GM19240 (cell line): ENCODE measurements around the gene GRM1.
"Not testable (repeated sequence)": the region's sequence is repeated elsewhere in the genome, so short reads cannot be mapped to it uniquely, and the experiment has no call there.

Experiments
- DNase-seq: peaks from one replicate; pipeline ENCODE4 v3.0.0; 2011; ENCODE audit warnings: low spot score; ENCODE audit not compliant: insufficient read length

Gene GRM1

DNA sequence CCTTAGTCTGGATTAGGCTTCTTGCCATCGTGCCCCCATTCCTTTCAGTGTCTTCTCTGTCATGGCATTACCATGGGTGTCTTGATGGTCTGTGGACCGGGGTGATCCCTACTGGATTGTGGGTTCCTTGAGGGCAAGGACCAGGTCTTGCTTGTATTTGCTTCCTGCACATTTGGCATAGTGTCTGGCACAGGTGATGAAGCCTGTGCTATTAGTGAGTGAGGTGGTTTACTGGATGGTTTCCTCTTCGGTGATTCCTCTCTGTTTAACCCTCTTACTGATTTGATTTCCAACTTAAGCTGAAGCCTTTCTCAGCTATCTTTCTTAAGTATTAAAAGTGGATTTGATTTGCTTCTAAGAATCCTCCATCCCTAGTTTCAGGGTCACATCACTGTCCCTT lies 162.3 kb downstream of the GRM1 start:
- no peak for DNase-seq

DNA sequence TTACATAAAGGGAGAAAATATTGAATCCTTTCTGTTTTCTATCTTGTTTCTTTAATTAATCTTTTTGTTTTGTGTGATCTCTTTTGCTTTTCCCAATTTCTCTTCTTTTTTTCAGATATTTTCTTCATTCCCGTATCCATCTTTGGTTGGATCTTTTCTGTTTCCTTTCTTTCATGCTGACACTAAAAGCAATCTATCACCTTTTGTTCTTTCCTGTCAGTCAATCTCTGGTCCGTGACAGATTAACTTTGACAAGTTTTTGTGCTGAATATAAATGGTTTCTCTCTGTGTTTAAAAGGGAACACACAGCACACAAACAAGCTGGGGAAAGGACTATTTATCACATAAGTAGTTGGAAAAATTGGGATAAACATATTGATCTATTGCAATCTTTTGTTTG lies 162.8 kb downstream of the GRM1 start:
- no peak for DNase-seq

DNA sequence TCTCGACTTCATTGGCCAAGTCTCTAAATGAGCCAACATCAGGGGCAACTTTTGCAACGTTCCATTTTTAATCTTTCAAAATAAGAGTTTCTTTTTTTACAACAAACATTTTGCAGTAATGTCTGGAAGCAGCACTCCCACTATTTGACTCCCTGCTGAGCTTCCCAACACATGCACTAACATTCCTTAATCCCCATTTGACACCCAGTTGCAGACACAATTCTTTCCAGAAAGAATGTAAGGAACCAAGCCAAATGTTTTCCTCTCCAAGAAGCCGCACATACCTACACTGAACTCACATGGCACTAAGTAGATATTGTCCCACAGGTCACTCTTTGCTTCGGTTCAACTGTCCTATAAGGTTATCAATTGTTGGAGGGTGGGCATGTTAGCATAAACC lies 165.6 kb downstream of the GRM1 start:
- no peak for DNase-seq

DNA sequence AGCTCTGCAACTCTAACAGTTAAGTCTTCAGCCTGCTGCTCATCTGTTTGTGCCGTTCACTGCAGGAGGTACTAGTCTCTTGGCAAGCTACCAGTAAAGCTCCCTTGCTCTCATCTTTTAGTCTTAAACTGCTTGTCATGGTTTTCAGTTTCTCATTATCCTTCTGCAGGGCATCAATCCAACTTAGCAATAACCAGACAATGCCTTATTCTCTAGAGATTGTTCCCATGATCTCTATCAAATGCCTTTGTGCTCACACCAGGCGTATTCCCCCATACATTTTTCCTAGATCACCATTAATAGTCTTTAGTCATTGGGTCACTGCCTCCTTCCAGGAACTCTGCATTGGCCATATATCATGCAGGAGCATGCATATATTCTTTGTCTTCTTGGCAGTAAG lies 171.3 kb downstream of the GRM1 start:
- no peak for DNase-seq

DNA sequence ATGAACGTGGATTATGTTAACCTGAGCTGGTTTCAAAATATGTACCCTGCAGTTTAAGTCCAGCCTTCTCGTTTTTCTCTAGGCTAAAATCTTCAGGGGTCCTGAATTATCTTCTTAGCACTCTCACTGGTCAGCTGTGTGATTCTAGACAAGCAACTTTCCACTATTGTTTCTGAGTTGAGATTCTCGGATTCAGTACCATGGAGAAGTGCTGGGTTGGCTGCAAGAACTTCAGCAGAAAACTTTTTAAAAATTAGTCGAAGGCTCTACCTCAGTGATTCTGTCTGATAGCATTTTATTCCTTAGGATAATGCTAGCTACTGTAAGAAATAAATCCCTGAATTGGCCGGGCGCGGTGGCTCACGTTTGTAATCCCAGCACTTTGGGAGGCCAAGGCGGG lies 173.7 kb downstream of the GRM1 start:
- DNase-seq = no peak

DNA sequence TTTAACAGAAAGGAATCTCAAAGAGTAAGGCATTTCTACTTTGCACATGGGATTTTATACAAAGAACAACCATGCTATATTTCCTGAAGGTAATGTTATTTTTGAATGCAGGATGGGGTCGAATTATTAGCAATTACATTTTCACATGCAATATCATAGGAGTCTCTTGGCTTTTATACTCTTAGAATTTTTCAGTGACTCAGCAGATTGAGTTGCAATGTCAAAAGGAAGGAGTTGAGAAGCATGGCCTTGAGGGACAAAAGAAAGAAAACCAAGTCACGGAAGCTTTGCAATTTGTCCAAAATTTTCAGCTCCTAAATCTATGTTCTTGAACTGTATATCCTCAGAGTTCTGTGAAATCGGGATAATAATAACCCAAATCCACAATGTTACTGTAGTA lies 181.1 kb downstream of the GRM1 start:
- no peak for DNase-seq

DNA sequence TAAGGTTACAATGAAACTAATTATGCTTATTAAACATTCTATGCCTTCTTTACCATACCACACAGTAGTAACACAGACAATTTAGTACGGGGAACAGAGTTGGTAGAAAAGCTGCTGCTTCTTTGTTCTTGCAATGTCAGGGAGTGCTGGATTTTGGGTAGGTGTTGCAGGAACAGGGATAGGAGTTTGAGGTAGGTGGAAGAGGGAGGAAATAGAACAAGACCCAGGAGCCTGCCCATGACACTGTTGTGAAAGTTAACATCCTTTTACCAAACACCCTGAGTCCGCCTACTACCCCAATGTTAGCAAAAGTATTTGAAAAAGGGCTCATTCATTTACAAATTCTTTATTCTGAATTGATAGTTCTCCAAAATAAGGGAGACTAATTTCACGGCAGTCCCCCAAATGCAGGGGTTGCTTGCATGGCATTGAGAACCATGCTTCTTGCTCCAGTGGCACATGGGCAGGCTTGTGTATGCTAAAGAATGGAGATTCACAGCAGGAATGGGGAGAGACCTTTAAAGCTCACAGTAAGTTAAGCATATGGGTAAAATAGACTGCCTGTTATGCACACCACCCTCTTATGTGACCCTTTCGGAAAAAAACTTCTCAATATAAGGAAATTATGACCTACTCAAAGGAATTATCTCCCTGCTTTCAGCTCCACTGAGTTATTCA lies 181.7 kb downstream of the GRM1 start:
- DNase-seq = no peak

DNA sequence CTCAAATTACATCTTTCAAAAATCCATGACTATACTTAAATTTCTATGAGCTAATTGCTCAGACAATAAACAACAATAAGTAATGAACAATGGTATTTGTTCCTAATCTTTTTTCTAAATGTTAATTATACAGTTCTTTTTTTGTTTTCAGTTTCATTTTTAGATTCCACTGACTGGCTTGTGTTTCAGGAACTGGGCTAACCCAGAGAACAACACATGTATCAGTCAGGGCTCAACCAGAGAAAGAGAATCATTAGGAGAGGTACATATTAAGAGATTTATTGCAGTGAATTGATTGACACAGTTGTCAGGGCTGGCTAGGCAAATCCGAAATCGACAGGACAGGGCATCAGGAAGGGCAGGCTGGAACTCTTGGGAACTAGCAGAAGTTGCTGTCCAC lies 182.8 kb downstream of the GRM1 start:
- no peak for DNase-seq

DNA sequence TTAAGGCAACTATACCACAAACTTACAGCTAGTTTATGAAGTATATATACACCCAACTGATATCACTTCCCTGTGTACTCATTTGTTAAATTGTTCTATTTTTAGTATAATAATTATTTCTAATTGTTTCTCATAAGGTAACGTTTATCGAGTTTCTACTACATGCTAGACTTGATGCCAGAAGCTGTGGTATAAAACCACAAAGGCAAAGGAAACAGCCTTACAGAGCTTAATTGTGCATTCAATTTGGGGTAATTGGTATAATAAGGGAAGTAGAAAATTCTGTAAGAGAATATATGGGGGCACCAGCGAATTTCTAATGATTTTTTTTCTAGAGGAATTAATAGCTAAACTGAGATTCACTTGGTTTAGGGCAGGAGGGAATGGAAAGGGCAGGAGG lies 183.9 kb downstream of the GRM1 start:
- no peak for DNase-seq

DNA sequence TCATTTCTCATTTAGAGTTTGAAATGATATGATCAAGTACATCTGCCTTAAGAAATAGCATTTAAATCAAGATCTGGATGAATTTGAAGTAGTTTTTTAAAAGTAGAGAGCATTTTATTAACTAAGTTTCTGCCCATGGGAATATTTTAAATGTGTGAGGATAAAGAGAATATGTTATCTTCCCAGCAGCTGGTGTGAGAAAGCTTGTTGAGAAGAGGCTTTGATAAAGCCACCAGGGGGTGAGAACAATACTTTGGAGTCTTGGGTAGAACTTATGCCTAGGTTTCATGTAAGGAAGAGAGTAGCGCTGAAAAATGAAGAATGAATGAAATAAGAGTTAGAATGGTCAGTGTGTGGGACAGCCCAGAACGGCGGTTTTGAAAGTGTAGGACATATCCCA lies 190.2 kb downstream of the GRM1 start:
- DNase-seq = no peak

DNA sequence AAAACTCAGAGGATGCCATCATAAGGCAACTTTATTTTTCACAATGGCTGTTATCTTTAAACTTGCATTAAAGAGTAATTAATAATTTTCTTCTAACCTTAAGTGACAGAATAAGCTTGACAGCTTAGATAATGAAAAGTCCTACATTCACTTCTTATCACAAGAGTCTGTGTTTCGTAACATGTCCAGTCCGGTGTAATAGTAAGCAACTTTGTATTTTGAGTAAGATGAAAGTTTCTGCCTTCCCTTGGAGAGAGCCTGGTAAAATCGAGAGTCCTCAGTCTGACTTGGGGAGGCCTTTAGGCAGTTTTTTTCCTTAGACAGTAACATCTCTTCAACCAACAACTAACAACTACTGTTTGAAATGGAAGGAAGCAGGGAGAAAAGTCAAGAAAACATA lies 195.6 kb downstream of the GRM1 start:
- DNase-seq = no peak

DNA sequence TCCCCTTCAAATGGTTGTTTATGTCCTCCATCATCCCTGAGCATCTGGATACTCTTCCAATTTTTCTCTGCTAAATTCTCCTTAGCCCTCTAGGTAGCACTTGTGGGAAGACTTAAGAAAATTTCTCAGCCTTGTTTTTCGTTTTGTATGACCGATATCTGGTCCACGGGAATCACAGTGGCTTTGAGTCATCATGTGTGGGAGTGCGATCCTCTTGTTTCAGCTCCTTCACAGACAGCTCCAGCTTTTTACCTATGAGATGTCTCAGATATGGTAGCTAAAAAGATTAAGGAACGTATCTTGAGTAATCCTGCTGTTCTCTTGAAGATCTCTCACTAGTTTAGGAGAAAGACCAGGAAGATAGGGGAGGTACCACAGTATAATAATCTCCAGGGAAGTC lies 196.1 kb downstream of the GRM1 start:
- DNase-seq = no peak

DNA sequence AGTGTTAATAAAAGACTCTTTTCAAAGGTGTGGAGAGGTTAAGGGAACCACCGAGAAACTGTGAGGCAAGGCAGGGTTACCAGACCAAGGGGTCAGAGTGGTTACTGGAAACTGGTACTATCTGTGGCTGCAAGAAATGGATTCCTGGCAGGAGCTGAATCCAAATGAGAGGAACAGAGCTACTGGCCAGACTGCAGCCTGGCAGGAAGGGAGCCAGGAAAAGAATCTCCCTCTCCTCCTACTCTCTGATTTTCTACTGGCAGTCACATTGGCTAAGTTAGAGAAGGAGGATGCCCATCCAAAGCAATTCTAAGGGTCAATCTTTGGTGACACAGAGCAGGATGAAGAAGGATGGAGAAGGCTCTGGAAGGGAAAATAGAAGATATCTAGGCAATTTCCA lies 211.5 kb downstream of the GRM1 start:
- DNase-seq = no peak

DNA sequence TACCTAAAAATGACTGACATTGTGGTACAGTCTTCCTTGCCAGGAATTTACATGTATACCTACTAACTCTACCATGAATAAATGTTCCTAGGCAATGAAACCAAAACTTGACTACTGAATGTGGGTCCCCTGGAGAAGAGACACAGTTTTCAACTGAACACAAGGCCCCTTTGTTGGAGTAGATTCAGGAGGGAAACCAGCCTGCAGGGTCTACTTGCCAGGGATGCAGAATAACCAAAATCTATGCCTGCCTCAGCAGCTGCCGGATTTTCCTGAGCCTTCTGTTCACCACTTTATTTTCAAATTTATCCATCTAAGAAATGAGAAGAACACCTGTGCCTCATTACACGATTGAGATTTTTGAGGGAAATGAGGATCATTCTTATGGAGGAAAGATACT lies 211.9 kb downstream of the GRM1 start:
- DNase-seq = no peak

DNA sequence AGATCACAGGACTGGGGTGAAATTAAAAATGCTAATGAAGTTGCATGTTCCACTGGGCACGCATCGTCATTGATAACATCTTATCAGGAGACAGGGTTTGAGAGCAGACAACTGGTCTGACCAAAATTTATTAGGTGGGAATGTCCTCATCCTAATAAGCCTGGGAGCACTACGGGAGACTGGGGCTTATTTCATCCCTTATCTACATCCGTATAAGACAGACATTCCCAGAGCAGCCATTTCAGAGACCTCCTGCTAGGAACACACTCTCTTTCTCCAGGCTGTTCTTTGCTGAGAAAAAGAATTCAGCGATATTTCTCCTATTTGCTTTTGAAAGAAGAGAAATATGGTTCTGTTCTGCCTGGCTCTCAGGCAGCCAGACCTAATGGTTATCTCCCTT lies 214.8 kb downstream of the GRM1 start:
- DNase-seq = not testable (repeated sequence)

DNA sequence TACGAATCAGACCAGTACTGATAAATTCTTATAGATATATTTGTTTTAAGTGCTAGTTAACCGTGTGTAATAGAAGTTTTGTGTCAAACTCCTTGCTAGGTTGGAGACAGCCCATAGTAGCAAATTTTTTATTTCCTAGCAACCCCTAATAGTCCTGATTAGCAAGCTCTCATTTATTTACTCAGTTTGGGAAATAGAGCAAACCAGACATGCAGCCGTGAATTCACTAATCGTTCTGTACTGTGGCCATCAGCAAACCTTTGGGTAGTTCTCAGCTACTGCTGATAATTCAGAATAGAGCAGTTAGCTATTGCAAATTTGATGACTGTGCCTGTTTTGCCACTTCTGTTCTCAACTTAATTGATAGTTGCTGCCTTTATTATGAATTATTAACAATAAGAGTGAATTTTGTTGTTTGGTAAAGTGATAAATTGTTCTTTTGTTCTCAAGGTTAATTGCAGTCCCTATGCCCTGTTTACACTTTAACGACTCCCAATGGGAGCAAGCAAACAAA lies 215.8 kb downstream of the GRM1 start:
- no peak for DNase-seq

DNA sequence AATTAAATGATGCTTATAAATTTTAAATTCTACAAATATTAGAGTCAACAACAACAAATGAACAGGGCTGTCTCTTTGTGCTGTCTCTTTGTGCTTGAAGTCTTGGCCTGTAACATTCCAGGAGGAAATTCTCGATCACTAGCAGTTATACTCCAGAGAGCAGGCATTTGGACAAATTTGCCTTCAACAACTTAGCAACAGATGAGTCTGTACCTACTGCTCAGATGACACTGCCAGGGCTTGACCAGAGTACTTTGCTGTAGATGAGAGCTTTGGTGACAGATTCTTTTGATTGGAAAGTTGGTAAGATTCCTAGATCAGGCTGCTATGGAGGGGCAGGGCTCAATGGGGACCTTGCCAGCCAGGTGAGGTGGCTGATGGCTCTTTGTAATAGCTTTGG lies 217.2 kb downstream of the GRM1 start:
- no peak for DNase-seq

DNA sequence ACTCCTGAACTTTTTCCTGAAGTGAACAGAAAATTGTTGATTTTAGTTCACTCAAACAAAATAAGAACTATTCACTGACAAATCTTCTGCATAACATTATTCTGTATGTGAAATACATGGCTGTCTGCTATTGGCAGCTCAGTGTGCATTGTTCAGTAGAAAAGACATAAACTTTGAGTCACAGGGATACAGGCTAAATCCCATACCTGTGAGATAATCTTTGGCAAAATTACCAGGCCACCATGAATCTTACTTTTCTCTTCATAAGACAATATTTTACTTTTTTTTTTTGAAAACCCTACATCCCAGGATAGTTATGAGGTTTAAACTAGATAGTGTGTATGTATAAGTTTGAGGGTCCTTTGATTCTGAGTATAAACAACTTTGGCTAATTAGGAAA lies 224.8 kb downstream of the GRM1 start:
- DNase-seq = no peak

DNA sequence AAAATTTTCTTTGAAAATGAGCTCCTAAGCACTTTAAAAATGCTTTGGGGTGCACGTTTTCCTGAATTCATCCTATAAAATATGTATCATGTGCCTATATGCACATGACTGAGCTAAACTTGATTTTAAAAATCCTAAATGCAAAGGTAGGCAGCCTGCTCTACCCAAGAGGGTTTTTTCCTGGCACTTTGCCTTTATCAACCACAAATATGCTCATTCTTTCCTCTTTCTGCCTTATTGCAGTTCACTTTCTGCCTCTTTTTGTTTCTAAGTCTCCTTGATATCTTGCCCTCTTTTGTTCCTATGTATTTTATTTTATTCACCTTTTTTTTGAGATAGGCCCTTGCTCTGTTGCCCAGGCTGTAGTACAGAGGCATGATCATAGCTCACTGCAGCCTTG lies 229.3 kb downstream of the GRM1 start:
- no peak for DNase-seq

DNA sequence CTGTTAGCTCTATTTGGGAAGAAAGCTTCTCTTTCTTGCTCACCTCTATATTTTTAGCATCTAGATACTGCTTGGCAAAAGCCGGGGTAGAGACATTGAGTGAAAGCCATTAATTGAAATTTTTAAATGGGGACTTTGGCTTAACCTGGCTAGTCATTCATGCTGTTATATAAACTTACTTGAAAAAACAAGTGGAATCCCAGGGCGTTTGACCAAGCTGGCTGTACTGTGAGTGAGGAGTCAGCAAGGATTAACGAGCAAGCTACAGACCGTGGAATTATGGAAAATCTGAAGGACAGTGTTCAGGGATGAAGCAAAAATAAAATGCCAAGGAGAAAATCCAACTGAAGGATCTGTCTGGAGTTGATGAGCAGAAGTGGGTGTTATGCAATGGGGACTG lies 232.0 kb downstream of the GRM1 start:
- no peak for DNase-seq

DNA sequence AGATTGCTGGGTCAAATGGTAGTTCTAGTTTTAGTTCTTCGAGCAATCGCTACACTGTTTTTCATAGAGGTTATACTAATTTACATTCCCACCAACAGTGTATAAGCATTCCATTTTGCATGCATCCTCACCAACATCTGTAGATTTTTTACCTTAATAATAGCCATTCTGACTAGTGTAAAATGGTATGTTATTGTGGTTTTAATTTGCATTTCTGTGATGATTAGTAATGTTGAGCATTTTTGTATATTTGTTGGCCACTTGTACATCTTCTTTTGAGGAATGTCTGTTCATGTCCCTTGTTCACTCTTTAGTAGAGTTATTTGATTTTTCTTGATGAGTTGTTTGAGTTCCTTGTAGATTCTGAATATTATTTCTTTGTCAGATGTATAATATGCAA lies 236.2 kb downstream of the GRM1 start:
- DNase-seq = no peak

DNA sequence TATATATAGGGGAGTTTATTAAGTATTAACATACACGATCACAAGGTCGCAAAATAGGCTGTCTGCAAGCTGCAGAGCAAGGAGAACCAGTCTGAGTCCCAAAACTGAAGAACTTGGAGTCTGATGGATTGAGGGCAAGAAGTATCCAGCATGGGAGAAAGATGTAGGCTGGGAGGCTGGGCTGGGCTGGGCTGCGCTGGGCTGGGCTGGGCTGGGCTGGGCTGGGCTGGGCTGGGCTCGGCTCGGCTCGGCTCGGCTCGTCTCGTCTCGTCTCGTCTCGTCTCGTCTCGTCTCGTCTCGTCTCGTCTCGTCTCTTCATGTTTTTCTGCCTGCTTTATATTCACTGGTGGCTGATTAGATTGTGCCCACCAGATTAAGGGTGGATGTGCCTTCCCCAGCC lies 238.6 kb downstream of the GRM1 start:
- no peak for DNase-seq

DNA sequence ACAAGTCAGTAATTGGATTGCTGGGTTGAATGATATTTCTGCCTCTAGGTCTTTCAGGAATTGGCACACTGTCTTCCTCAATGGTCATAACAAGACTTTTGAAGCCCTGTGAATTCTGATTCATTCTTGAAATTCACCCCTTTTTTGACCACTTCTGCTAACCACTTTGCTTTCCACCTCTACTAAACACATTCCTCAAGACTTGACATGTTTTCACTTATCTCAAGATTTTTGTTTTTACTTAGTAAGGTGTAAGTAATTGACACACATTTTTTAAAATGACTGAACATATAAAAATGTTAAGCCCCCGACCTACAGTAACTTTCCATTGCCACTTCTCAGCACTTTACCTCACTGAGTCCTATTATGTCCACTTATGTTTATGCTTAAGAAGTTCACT lies 239.1 kb downstream of the GRM1 start:
- DNase-seq = no peak

DNA sequence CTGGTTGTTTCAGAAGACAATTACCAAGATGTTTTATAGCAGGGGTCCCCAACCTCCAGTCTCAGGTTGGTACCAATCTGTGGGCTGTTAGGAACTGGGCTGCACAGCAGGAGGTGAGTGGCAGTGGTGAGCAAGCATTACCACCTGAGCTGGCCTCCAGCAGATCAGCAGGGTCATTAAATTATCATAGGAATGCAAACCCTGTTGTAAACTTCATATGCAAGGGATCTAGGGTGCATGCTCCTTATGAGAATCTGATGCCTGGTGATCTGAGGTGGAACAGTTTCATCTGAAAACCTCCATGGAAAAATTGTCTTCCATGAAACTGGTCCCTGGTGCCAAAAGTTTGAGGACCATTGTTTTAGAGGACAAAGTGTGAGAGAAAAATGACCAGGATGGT lies 240.6 kb downstream of the GRM1 start:
- no peak for DNase-seq
